Neural progenitor cell (in vitro differentiated cells): ENCODE results near the gene PEPD. TPM values are rescaled to one million over a fixed set of nuclear protein-coding genes. Genes with fewer than 3 reads are reported as not detected.

Experiments
- DNase-seq: peaks from one replicate; pipeline ENCODE4 v3.0.0-alpha.2; 2016; ENCODE audit warnings: low spot score
- H2AFZ ChIP-seq: fragments of 200-600 bp; sonication (generic); replicated peaks from 2 replicates; pipeline ENCODE4 v1.6.1; 2016; ENCODE audit warnings: antibody characterized with exemption
- H3F3A ChIP-seq: fragments of 200-600 bp; sonication (generic); 2 replicates; pipeline ENCODE4 v1.6.1; 2016; ENCODE audit warnings: antibody characterized with exemption, low read depth
- H3K27ac ChIP-seq: fragments of 200-600 bp; sonication (generic); 2 replicates; pipeline ENCODE4 v1.5.1; 2016; ENCODE audit warnings: mild to moderate bottlenecking
- H3K27me3 ChIP-seq: fragments of 200-600 bp; sonication (generic); 2 replicates; pipeline ENCODE4 v1.6.1; 2016; ENCODE audit warnings: mild to moderate bottlenecking, moderate library complexity
- H3K36me3 ChIP-seq: fragments of 200-600 bp; sonication (generic); 2 replicates; pipeline ENCODE4 v1.5.1; 2016
- H3K4me1 ChIP-seq: fragments of 200-600 bp; sonication (generic); 2 replicates; pipeline ENCODE4 v1.6.1; 2016; ENCODE audit warnings: mixed run types
- H3K4me2 ChIP-seq: fragments of 200-600 bp; sonication (generic); 2 replicates; pipeline ENCODE4 v1.6.1; 2016
- H3K4me3 ChIP-seq: fragments of 200-600 bp; sonication (generic); 2 replicates; pipeline ENCODE4 v1.5.1; 2016
- H3K79me2 ChIP-seq: fragments of 200-600 bp; sonication (generic); 2 replicates; pipeline ENCODE4 v1.6.1; 2016; ENCODE audit warnings: low read depth
- H3K9ac ChIP-seq: fragments of 200-600 bp; sonication (generic); 2 replicates; pipeline ENCODE4 v1.6.1; 2016
- H3K9me3 ChIP-seq: fragments of 200-600 bp; sonication (generic); 2 replicates; pipeline ENCODE4 v1.5.1; 2016; ENCODE audit warnings: low read depth
- H4K20me1 ChIP-seq: fragments of 200-600 bp; sonication (generic); 2 replicates; pipeline ENCODE4 v1.6.1; 2016; ENCODE audit warnings: low read depth
- H3K27ac Mint-ChIP-seq: 3 replicates; pipeline ENCODE4 v1.8.0; 2021; ENCODE audit warnings: mixed read lengths
- H3K27me3 Mint-ChIP-seq: 2 replicates; pipeline ENCODE4 v1.8.0; 2022; ENCODE audit warnings: low read depth, mild to moderate bottlenecking, inconsistent platforms, moderate library complexity, mixed read lengths; ENCODE audit not compliant: insufficient read depth
- H3K36me3 Mint-ChIP-seq: 3 replicates; pipeline ENCODE4 v1.8.0; 2021; ENCODE audit warnings: mixed read lengths
- H3K4me1 Mint-ChIP-seq: 3 replicates; pipeline ENCODE4 v1.8.0; 2021; ENCODE audit warnings: mixed read lengths
- H3K4me3 Mint-ChIP-seq: 3 replicates; pipeline ENCODE4 v1.8.0; 2021; ENCODE audit warnings: mild to moderate bottlenecking, moderate library complexity, mixed read lengths
- H3K9me3 Mint-ChIP-seq: 3 replicates; pipeline ENCODE4 v1.8.0; 2020; ENCODE audit warnings: mixed read lengths
- CTCF ChIP-seq: fragments of 200-600 bp; sonication (generic); IDR thresholded peaks from 2 replicates; pipeline ENCODE4 v1.5.1; 2017; ENCODE audit warnings: antibody characterized with exemption, mild to moderate bottlenecking
- EZH2 ChIP-seq: fragments of 200-600 bp; sonication (generic); IDR thresholded peaks from 2 replicates; pipeline ENCODE4 v1.6.1; 2017; ENCODE audit warnings: antibody characterized with exemption, mild to moderate bottlenecking, moderate library complexity
- EZH2phosphoT487 ChIP-seq: fragments of 200-600 bp; sonication (generic); IDR thresholded peaks from 2 replicates; pipeline ENCODE4 v1.6.1; 2017; ENCODE audit warnings: antibody characterized with exemption
- total RNA-seq: library from RNA; depleted of rRNA; stranded (reverse); fragments of >200 nt; gene quantifications from 2 replicates; pipeline ENCODE4 v1.2.3, GENCODE V29; 2015; ENCODE audit warnings: low replicate concordance

PEPD gene
- total RNA-seq, 1 donor from 2014 or later, result 47.0 TPM

- H3K79me2 ChIP-seq, result peaks cover 15% of the 10 kb centered on the region
- no peak overlapping the region for H3K4me2 ChIP-seq
- Mint-ChIP-seq H3K4me1 (peaks cover 26% of the 10 kb centered on the region), H3K36me3 (no peaks in the 10 kb centered on the region), H3K27ac (no peak overlapping the region), H3K27me3 (peaks cover 10% of the 10 kb centered on the region), H3K4me3 (peak overlapping the region; percentile 95), H3K9me3 (no peaks in the 10 kb centered on the region)
- no peak overlapping the region for H3K27ac ChIP-seq
- H2AFZ ChIP-seq, result no peak overlapping the region
- no peak overlapping the region for H3K9ac ChIP-seq
- DNase-seq, result no peak
- no peaks in the 10 kb centered on the region for H3K36me3 ChIP-seq
- no peaks in the 10 kb centered on the region for H4K20me1 ChIP-seq
- no peak overlapping the region for H3K4me3 ChIP-seq
- no peaks in the 10 kb centered on the region for H3K9me3 ChIP-seq
- peaks cover 14% of the 10 kb centered on the region for H3F3A ChIP-seq
- no peaks in the 10 kb centered on the region for H3K27me3 ChIP-seq
- TF ChIP-seq EZH2phosphoT487 (no peak), CTCF (no peak), EZH2 (no peak)
- H3K4me1 ChIP-seq, result peaks cover 27% of the 10 kb centered on the region
Observed at GRCh38 chr19:33523167-33523566, 1.6 kb upstream of the PEPD start.

GRCh38 chr19:33522371-33522662 is 726 bp upstream of the PEPD start:
- no peaks in the 10 kb centered on the region for H3K9me3 ChIP-seq
- H3K4me2 ChIP-seq, result peak overlapping the region; percentile 82
- peak overlapping the region; percentile 88 for H3K4me3 ChIP-seq
- H3K36me3 Mint-ChIP-seq, result no peaks in the 10 kb centered on the region
- H3K9ac ChIP-seq, result no peak overlapping the region
- no peak overlapping the region for H3K27ac ChIP-seq
- peaks cover 14% of the 10 kb centered on the region for H3F3A ChIP-seq
- H3K27ac Mint-ChIP-seq, result peak overlapping the region; percentile 61
- no peaks in the 10 kb centered on the region for H3K27me3 ChIP-seq
- H3K9me3 Mint-ChIP-seq, result no peaks in the 10 kb centered on the region
- no peak for TF ChIP-seq CTCF
- TF ChIP-seq EZH2, result no peak
- TF ChIP-seq EZH2phosphoT487, result no peak
- H3K79me2 ChIP-seq, result peaks cover 22% of the 10 kb centered on the region
- no peaks in the 10 kb centered on the region for H4K20me1 ChIP-seq
- H3K27me3 Mint-ChIP-seq, result peaks cover 8% of the 10 kb centered on the region
- peak overlapping the region; percentile 95 for H3K4me3 Mint-ChIP-seq
- DNase-seq, result no peak
- H3K4me1 ChIP-seq, result peaks cover 30% of the 10 kb centered on the region
- no peaks in the 10 kb centered on the region for H3K36me3 ChIP-seq
- peak overlapping the region; percentile 46 for H2AFZ ChIP-seq
- peaks cover 26% of the 10 kb centered on the region for H3K4me1 Mint-ChIP-seq

GRCh38 chr19:33520844-33521479 is 629 bp downstream of the PEPD start:
- H3K27ac ChIP-seq, result no peak overlapping the region
- H3K4me1 ChIP-seq, result peaks cover 30% of the 10 kb centered on the region
- peak; percentile 16 for DNase-seq
- no peaks in the 10 kb centered on the region for H3K27me3 ChIP-seq
- peaks cover 35% of the 10 kb centered on the region for H3K79me2 ChIP-seq
- H3K9ac ChIP-seq, result peak overlapping the region; percentile 67
- no peaks in the 10 kb centered on the region for H3K9me3 ChIP-seq
- Mint-ChIP-seq H3K36me3 (no peaks in the 10 kb centered on the region), H3K4me3 (peak overlapping the region; percentile 95), H3K9me3 (no peaks in the 10 kb centered on the region), H3K27ac (peak overlapping the region; percentile 62), H3K4me1 (peaks cover 26% of the 10 kb centered on the region), H3K27me3 (peaks cover 6% of the 10 kb centered on the region)
- peaks cover 14% of the 10 kb centered on the region for H3F3A ChIP-seq
- H4K20me1 ChIP-seq, result no peaks in the 10 kb centered on the region
- H3K4me3 ChIP-seq, result peak overlapping the region; percentile 88
- H3K4me2 ChIP-seq, result peak overlapping the region; percentile 98
- TF ChIP-seq EZH2, result no peak
- TF ChIP-seq CTCF, result no peak
- no peak for TF ChIP-seq EZH2phosphoT487
- no peak overlapping the region for H2AFZ ChIP-seq
- H3K36me3 ChIP-seq, result no peaks in the 10 kb centered on the region
